Fibroblast of skin of back (primary cell): ENCODE data around the gene ZNF584.
A peak's percentile ranks its signal among the peaks of the same experiment; 100 is the strongest.

Source experiments
- DNase-seq: peaks from one replicate; pipeline ENCODE4 v3.0.0-alpha.2; 2013

Gene ZNF584

GRCh38 chr19:58466760-58467589, 58.5 kb downstream of the ZNF584 start, which contains the start of gene ZNF324:
TSS of gene ZNF324 (plus strand) at chr19:58467080. CDS start at chr19:58469186, 2,106 bp downstream.
- peak; percentile 96 for DNase-seq
